Thyroid gland (tissue), 4 donors: Measurements from ENCODE around the gene DAB1. TPM values are rescaled to one million over a fixed set of nuclear protein-coding genes. Genes with fewer than 3 reads are reported as not detected.

ENCODE experiments used
- DNase-seq, 2 donors: peaks; one replicate each; pipeline ENCODE4 v3.0.0-alpha.2; 2019
- H3K27ac ChIP-seq, 3 donors: fragments of 200-600 bp; sonication (generic); 1 replicate in 2 of 3; 2 replicates in 1 of 3; pipeline ENCODE4 v1.5.1; 2016 to 2019; ENCODE audit warnings: mild to moderate bottlenecking in 1 of 3, moderate library complexity in 1 of 3
- H3K27me3 ChIP-seq: fragments of 200-600 bp; sonication (generic); one replicate; pipeline ENCODE4 v1.5.1; 2019
- H3K36me3 ChIP-seq, 2 donors: fragments of 200-600 bp; sonication (generic); one replicate each; pipeline ENCODE4 v1.5.1; 2016 to 2019
- H3K4me1 ChIP-seq, 2 donors: fragments of 200-600 bp; sonication (generic); one replicate each; pipeline ENCODE4 v1.5.1; 2017 to 2019
- H3K4me3 ChIP-seq, 3 donors: fragments of 200-600 bp; sonication (generic); replicated peaks in 1 of 3; 1 replicate in 2 of 3; 2 replicates in 1 of 3; pipeline ENCODE4 v1.5.1; 2016; ENCODE audit warnings: mild to moderate bottlenecking in 1 of 3
- H3K9me3 ChIP-seq: fragments of 200-600 bp; sonication (generic); one replicate; pipeline ENCODE4 v1.5.1; 2017
- CTCF ChIP-seq, 6 experiments: fragments of 200-600 bp in 3 of 6; fragments of 450-650 bp in 3 of 6; sonication (generic) in 3 of 6; IDR thresholded peaks; one replicate each; pipeline ENCODE4 v1.5.1; 2016 to 2019; ENCODE audit warnings: antibody characterized with exemption in 6 of 6, mild to moderate bottlenecking in 2 of 6, inconsistent platforms in 1 of 6, moderate library complexity in 1 of 6
- POLR2A ChIP-seq, 2 donors: fragments of 450-650 bp; IDR thresholded peaks; one replicate each; pipeline ENCODE4 v1.6.1; 2017; ENCODE audit warnings: antibody characterized with exemption in 2 of 2, mild to moderate bottlenecking in 2 of 2, moderate library complexity in 1 of 2
- WGBS, 2 donors: methylation state at CpG; one replicate each; pipeline ENCODE4 v1.1.5; 2017; 5-methylcytosine and 5-hydroxymethylcytosine counted together
- intact Hi-C: fragments of 100-400 bp; cut with DNase I; formaldehyde crosslinking; loops from one replicate; pipeline ENCODE4 v1.15.1; 2023
- total RNA-seq, 4 donors: library from RNA; depleted of rRNA; stranded (reverse); fragments of >200 nt; gene quantifications; one replicate each; pipeline ENCODE4 v1.2.3, GENCODE V29; 2016

DAB1 gene
- total RNA-seq, 4 donors from 2014 or later: under 0.01 to 0.83 (median 0.21) TPM

- 90 to 100% methylated on average over 1 of the region's 1 CpG for WGBS, 2 donors
- Histone ChIP-seq H3K4me1 (no peaks in the 10 kb centered on the region), H3K4me3 (no peak overlapping the region), H3K27ac (no peak overlapping the region), H3K36me3 (no peaks in the 10 kb centered on the region), H3K27me3 (no peaks in the 10 kb centered on the region), H3K9me3 (no peaks in the 10 kb centered on the region)
- no peak for DNase-seq
- TF ChIP-seq POLR2A (IDR thresholded peaks at IDR 0.05) (no peak), CTCF (IDR thresholded peaks at IDR 0.05) (no peak)
- intact Hi-C loops: no loop called here
These were observed 112.4 kb downstream of the DAB1 start for GRCh38 chr1:57311411-57311810.

- Histone ChIP-seq H3K4me3 (no peak overlapping the region), H3K4me1 (no peaks in the 10 kb centered on the region), H3K27me3 (no peaks in the 10 kb centered on the region), H3K9me3 (no peaks in the 10 kb centered on the region), H3K27ac (no peak overlapping the region), H3K36me3 (no peaks in the 10 kb centered on the region)
- intact Hi-C loops: no loop called here
- no peak for TF ChIP-seq POLR2A (IDR thresholded peaks at IDR 0.05)
- no peak for TF ChIP-seq CTCF (IDR thresholded peaks at IDR 0.05)
- no peak for DNase-seq
- WGBS, 2 donors: 75 to 76% methylated on average over 5 of the region's 5 CpGs
These were observed 112.9 kb downstream of the DAB1 start for GRCh38 chr1:57311006-57311405.

- no peak for TF ChIP-seq CTCF (IDR thresholded peaks at IDR 0.05)
- TF ChIP-seq POLR2A (IDR thresholded peaks at IDR 0.05): no peak
- Histone ChIP-seq H3K4me1 (no peaks in the 10 kb centered on the region), H3K9me3 (no peaks in the 10 kb centered on the region), H3K27ac (no peak overlapping the region), H3K27me3 (no peaks in the 10 kb centered on the region), H3K4me3 (no peak overlapping the region), H3K36me3 (no peaks in the 10 kb centered on the region)
- WGBS, 2 donors: 87 to 90% methylated on average over 2 of the region's 2 CpGs
- intact Hi-C loops: no loop called here
- DNase-seq: no peak
These were observed 114.2 kb downstream of the DAB1 start for GRCh38 chr1:57309630-57310029.

DNA sequence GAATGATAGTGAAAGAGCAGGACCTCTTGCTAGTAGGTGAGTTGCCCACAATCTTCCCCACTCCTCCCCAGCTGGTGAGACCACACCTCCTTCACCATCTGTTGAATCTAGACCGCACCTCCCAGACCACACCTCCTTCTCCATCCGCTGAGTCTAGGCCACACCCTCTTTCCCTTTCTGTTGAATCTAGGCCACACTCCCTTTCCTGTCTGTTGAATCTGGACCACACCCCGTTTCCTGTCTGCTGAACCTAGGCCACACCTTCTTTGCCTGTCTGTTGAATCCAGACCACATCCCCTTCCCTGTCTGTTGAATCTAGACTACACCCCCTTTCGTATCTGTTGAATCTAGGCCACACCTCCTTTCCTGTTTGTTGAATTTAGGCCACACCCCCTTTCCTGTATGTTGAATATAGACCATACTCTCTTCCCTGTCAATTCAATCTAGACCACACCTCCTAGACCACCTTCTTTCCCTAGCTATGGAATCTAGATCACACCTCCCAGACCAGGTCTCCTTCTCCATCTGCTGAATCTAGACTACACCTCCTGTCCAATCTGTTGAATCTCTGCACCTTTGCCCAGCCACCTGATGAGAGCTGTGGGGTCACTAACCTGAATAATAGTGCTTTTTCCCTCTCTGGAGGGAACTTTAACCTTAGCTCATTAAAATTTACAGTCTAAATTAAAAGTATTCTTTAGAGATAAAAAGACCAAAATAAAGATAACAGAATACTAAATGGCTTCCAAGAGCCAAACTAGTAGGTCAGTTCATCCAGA, 116.3 kb downstream of the DAB1 start:
- Histone ChIP-seq H3K36me3 (no peaks in the 10 kb centered on the region), H3K4me1 (no peaks in the 10 kb centered on the region), H3K27me3 (no peaks in the 10 kb centered on the region), H3K27ac (no peak overlapping the region), H3K9me3 (no peaks in the 10 kb centered on the region), H3K4me3 (no peak overlapping the region)
- intact Hi-C loops: no loop called here
- DNase-seq: peak in 1 of 2 donors; percentile 2
- WGBS, 2 donors: 88 to 92% methylated on average over 4 of the region's 4 CpGs
- no peak for TF ChIP-seq POLR2A (IDR thresholded peaks at IDR 0.05)
- no peak for TF ChIP-seq CTCF (IDR thresholded peaks at IDR 0.05)

DNA sequence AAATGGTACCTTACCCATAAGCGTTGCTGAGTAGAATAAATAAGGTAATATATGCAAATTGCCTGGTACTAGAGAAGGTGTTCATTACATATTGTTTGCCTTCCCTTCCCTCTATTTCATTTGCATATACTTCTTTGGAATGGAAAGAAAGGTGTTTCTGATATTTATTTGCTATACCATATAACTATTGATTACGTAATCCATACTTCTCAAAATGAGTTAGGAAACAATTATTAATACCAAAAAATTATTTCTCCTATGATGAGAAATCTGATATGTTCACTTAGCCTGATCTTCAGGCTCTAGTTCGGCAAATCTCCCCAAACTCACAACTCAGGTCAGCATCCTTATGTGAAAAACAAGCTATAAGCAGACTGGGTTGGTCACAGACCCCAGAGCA, 119.3 kb downstream of the DAB1 start:
- Histone ChIP-seq H3K9me3 (no peaks in the 10 kb centered on the region), H3K27me3 (no peaks in the 10 kb centered on the region), H3K36me3 (no peaks in the 10 kb centered on the region), H3K4me1 (no peaks in the 10 kb centered on the region), H3K27ac (no peak overlapping the region), H3K4me3 (no peak overlapping the region)
- TF ChIP-seq POLR2A (IDR thresholded peaks at IDR 0.05) (no peak), CTCF (IDR thresholded peaks at IDR 0.05) (no peak)
- 92 to 93% methylated on average over 3 of the region's 3 CpGs for WGBS, 2 donors
- intact Hi-C loops: no loop called here
- DNase-seq: no peak
